NT2/D1 (cell line): ENCODE results near the gene CTU2.

Experiments used
- DNase-seq: peaks from one replicate; pipeline ENCODE4 v3.0.0-alpha.2; 2011; ENCODE audit warnings: low read depth, low spot score
- H3K27me3 ChIP-seq: 2 replicates; pipeline ENCODE4 v1.6.0; 2011; ENCODE audit warnings: mild to moderate bottlenecking; ENCODE audit not compliant: insufficient read length, insufficient read depth
- H3K36me3 ChIP-seq: 2 replicates; pipeline ENCODE4 v1.6.1; 2011; ENCODE audit warnings: mild to moderate bottlenecking, low read length, mixed read lengths; ENCODE audit not compliant: insufficient read depth, insufficient read length
- H3K4me1 ChIP-seq: 2 replicates; pipeline ENCODE4 v1.5.1; 2011; ENCODE audit not compliant: insufficient read depth, insufficient read length
- H3K4me3 ChIP-seq: 2 replicates; pipeline ENCODE4 v1.5.1; 2011; ENCODE audit warnings: low read depth; ENCODE audit not compliant: insufficient read length
- H3K9ac ChIP-seq: 2 replicates; pipeline ENCODE4 v1.6.0; 2011; ENCODE audit warnings: low read depth; ENCODE audit not compliant: insufficient read length
- H3K9me3 ChIP-seq: 2 replicates; pipeline ENCODE4 v1.5.1; 2011; ENCODE audit warnings: mild to moderate bottlenecking, low read length; ENCODE audit not compliant: insufficient read depth
- SUZ12 ChIP-seq: IDR thresholded peaks from 2 replicates; pipeline ENCODE4 v1.6.1; 2011; ENCODE audit not compliant: insufficient read length, insufficient read depth; ENCODE audit errors: extremely low read depth
- YY1 ChIP-seq: IDR thresholded peaks from 2 replicates; pipeline ENCODE4 v1.6.1; 2011; ENCODE audit not compliant: insufficient read length, insufficient read depth
- ZNF274 ChIP-seq: IDR thresholded peaks from 2 replicates; pipeline ENCODE4 v1.6.1; 2011; ENCODE audit warnings: mild to moderate bottlenecking, low read depth, low read length

CTU2 gene

DNA sequence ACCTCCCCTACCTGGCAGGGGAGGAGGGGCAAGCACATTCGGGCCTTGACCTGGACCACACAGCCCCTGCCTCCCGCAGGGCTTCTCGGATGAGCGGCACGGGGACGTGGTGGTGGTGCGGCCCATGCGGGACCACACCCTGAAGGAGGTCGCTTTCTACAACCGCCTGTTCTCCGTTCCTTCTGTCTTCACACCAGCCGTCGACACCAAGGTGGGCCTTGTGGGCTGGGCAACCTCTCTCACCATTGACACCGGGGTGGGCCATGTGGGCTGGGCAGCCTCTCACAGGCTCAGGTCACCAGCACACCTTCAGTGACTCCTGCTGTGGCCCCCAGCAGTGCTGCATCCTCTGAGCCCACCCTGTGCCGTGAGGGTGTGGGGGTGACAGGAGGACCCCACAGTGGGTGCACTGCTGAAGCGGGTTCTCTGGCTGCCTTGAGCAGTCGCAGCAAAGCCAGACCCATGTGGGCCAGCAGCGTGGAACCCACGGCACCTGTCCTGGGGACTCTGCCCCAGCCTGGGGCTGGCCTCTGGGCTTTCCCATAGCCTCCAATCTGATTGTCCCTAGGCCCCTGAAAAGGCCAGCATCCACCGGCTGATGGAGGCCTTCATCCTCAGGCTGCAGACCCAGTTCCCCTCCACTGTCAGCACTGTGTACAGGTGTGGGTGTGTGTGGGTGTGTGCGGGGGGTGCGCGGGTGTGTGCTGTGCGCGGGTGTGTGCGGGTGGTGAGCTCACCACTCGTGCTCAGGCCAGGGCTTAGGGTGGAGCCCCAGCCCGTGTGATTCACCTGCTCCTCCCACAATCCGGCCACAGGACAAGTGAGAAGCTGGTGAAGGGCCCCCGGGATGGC, 7.5 kb downstream of the CTU2 start:
- H3K36me3 ChIP-seq = peaks cover 92% of the 10 kb centered on the region

GRCh38 chr16:88714420-88715302, 8.4 kb downstream of the CTU2 start:
- H3K9ac ChIP-seq = no peak overlapping the region
- no peaks in the 10 kb centered on the region for H3K9me3 ChIP-seq
- DNase-seq = no peak
- H3K4me1 ChIP-seq = no peaks in the 10 kb centered on the region
- no peaks in the 10 kb centered on the region for H3K27me3 ChIP-seq
- H3K4me3 ChIP-seq = no peak overlapping the region
- peaks cover 92% of the 10 kb centered on the region for H3K36me3 ChIP-seq
- TF ChIP-seq ZNF274 (no peak), SUZ12 (no peak), YY1 (no peak)

More for the DNA sequence above, 7.5 kb downstream of the CTU2 start:
- no peak for DNase-seq
- no peak overlapping the region for H3K9ac ChIP-seq
- no peaks in the 10 kb centered on the region for H3K9me3 ChIP-seq
- no peaks in the 10 kb centered on the region for H3K27me3 ChIP-seq
- H3K4me3 ChIP-seq = no peak overlapping the region
- TF ChIP-seq YY1 = no peak
- no peaks in the 10 kb centered on the region for H3K4me1 ChIP-seq

GRCh38 chr16:88715312-88716190, 9.2 kb downstream of the CTU2 start:
- H3K27me3 ChIP-seq = no peaks in the 10 kb centered on the region
- no peaks in the 10 kb centered on the region for H3K4me1 ChIP-seq
- no peaks in the 10 kb centered on the region for H3K9me3 ChIP-seq
- DNase-seq = no peak
- no peak for TF ChIP-seq YY1
- peaks cover 91% of the 10 kb centered on the region for H3K36me3 ChIP-seq
- no peak overlapping the region for H3K4me3 ChIP-seq
- H3K9ac ChIP-seq = no peak overlapping the region

- H3K4me3 ChIP-seq = no peak overlapping the region
- H3K9ac ChIP-seq = no peak overlapping the region
- H3K9me3 ChIP-seq = no peaks in the 10 kb centered on the region
- TF ChIP-seq ZNF274 = no peak
- TF ChIP-seq SUZ12 = no peak
- no peak for TF ChIP-seq YY1
- peaks cover 91% of the 10 kb centered on the region for H3K36me3 ChIP-seq
- H3K4me1 ChIP-seq = no peaks in the 10 kb centered on the region
- DNase-seq = no peak
- H3K27me3 ChIP-seq = no peaks in the 10 kb centered on the region
These were observed 9.9 kb downstream of the CTU2 start for GRCh38 chr16:88716201-88716600.

- H3K36me3 ChIP-seq = peaks cover 91% of the 10 kb centered on the region
- no peak for DNase-seq
These were observed 10.3 kb downstream of the CTU2 start for GRCh38 chr16:88716601-88717001.

GRCh38 chr16:88718178-88718577, 11.9 kb downstream of the CTU2 start:
- H3K27me3 ChIP-seq = no peaks in the 10 kb centered on the region
- H3K9me3 ChIP-seq = no peaks in the 10 kb centered on the region
- no peak for TF ChIP-seq ZNF274
- DNase-seq = no peak
- no peak overlapping the region for H3K4me3 ChIP-seq
- peaks cover 3% of the 10 kb centered on the region for H3K4me1 ChIP-seq
- peaks cover 96% of the 10 kb centered on the region for H3K36me3 ChIP-seq
- H3K9ac ChIP-seq = no peak overlapping the region

More at GRCh38 chr16:88716601-88717001, 10.3 kb downstream of the CTU2 start:
- Histone ChIP-seq H3K9ac (no peak overlapping the region), H3K4me3 (no peak overlapping the region), H3K4me1 (no peaks in the 10 kb centered on the region), H3K27me3 (no peaks in the 10 kb centered on the region), H3K9me3 (no peaks in the 10 kb centered on the region)
- TF ChIP-seq YY1 (no peak), SUZ12 (no peak), ZNF274 (no peak)
